HepG2 (cell line): ENCODE measurements around the gene RPTOR. TPM values are rescaled to one million over a fixed set of nuclear protein-coding genes. Genes with fewer than 3 reads are reported as not detected.

Experiments used
- ATAC-seq: fragments of 200-7000 bp; cut with Tn5 transposase; 3 replicates; pipeline ENCODE4 v1.9.1; 2020; ENCODE audit warnings: mild to moderate bottlenecking, moderate library complexity
- BruUV-seq: library from RNA; stranded (reverse); fragments of 400-500 nt; replicated peaks from 2 replicates; lab custom pipeline; 2021; lab: Mats Ljungman, UMichigan
- CTCF ChIA-PET: fragments of 300-600 bp; formaldehyde crosslinking; extraction: SDS; loops from one replicate; lab custom pipeline; 2021; ENCODE audit warnings: low total read pairs, inconsistent platforms, low intra/inter-chr PET ratio; lab: Yijun Ruan, JAX
- POLR2A ChIA-PET: fragments of 350-600 bp; sonication (Branson Sonifier 250); formaldehyde crosslinking; loops from one replicate; lab custom pipeline; 2020; ENCODE audit warnings: antibody characterized with exemption, inconsistent platforms; lab: Yijun Ruan, JAX
- DNase-seq: peaks from one replicate; pipeline ENCODE4 v3.0.0-alpha.2; 2015; ENCODE audit warnings: low spot score
- FAIRE-seq: peaks from 3 replicates; lab custom pipeline; 2011; peaks lifted over from hg19 to GRCh38; lab: Jason Lieb, UNC
- H2AFZ ChIP-seq: one replicate; pipeline ENCODE4 v1.6.1; 2011; ENCODE audit warnings: low read length, inconsistent platforms
- H3K27ac ChIP-seq: fragments of 300-600 bp; 3 replicates; pipeline ENCODE4 v1.8.0; 2011; ENCODE audit warnings: mixed run types, mild to moderate bottlenecking, mixed read lengths, low read length, inconsistent platforms; ENCODE audit not compliant: insufficient read depth; ENCODE audit errors: extremely low read length
- H3K27me3 ChIP-seq, 2 experiments: fragments of 200-600 bp in 1 of 2; 2 replicates in 1 of 2; 3 replicates in 1 of 2; pipeline versions ENCODE4 v1.6.0 to v1.8.0; 2011; ENCODE audit warnings: low read length in 2 of 2, mild to moderate bottlenecking in 2 of 2, moderate library complexity in 2 of 2, inconsistent platforms in 1 of 2; ENCODE audit not compliant: insufficient read depth in 2 of 2, control insufficient read depth in 1 of 2
- H3K36me3 ChIP-seq, 2 experiments: fragments of 200-600 bp in 1 of 2; replicated peaks in 1 of 2; 2 replicates in 1 of 2; 3 replicates in 1 of 2; pipeline versions ENCODE4 v1.5.1 to v1.8.0; 2011; ENCODE audit warnings: low read length in 2 of 2, inconsistent platforms in 1 of 2; ENCODE audit not compliant: insufficient read depth in 2 of 2, control insufficient read depth in 1 of 2
- H3K4me1 ChIP-seq: 2 replicates; pipeline ENCODE4 v1.5.1; 2012; ENCODE audit warnings: low read length, inconsistent platforms; ENCODE audit not compliant: insufficient read depth
- H3K4me2 ChIP-seq: 2 replicates; pipeline ENCODE4 v1.6.0; 2011; ENCODE audit warnings: low read depth, low read length, inconsistent platforms
- H3K4me3 ChIP-seq, 3 experiments: fragments of 200-600 bp in 1 of 3; sonication (generic), shearing (Covaris generic) in 1 of 3; replicated peaks in 1 of 3; 2 replicates each; pipeline ENCODE4 v1.5.1; 2011 to 2016; ENCODE audit warnings: low read length in 3 of 3, inconsistent platforms in 2 of 3, low read depth in 2 of 3, mild to moderate bottlenecking in 2 of 3, control low read depth in 1 of 3, mixed read lengths in 1 of 3; ENCODE audit not compliant: insufficient read depth in 1 of 3
- H3K79me2 ChIP-seq: one replicate; pipeline ENCODE4 v1.6.1; 2011; ENCODE audit warnings: low read length, inconsistent platforms; ENCODE audit not compliant: insufficient read depth
- H3K9ac ChIP-seq: 2 replicates; pipeline ENCODE4 v1.6.0; 2011; ENCODE audit warnings: mild to moderate bottlenecking, low read depth, low read length, inconsistent platforms; ENCODE audit not compliant: insufficient read depth
- H3K9me3 ChIP-seq: 2 replicates; pipeline ENCODE4 v1.5.1; 2012; ENCODE audit warnings: mild to moderate bottlenecking, low read length
- H4K20me1 ChIP-seq: 2 replicates; pipeline ENCODE4 v1.6.0; 2011; ENCODE audit warnings: inconsistent platforms, mild to moderate bottlenecking, low read length, moderate library complexity; ENCODE audit not compliant: insufficient read depth
- CHD2 ChIP-seq: IDR thresholded peaks from 2 replicates; pipeline ENCODE4 v1.6.1; 2011; ENCODE audit warnings: low read depth, low read length, improper control_type of control experiment
- JARID2 ChIP-seq: sonication (generic); formaldehyde crosslinking; IDR thresholded peaks from 2 replicates; pipeline ENCODE4 v1.8.1; 2023; ENCODE audit warnings: missing genetic modification reagents, inconsistent platforms; ENCODE audit not compliant: insufficient replicate concordance
- MXD4 ChIP-seq: IDR thresholded peaks from 2 replicates; pipeline ENCODE4 v1.6.1; 2016; ENCODE audit warnings: mild to moderate bottlenecking, missing biosample characterization, missing genetic modification reagents
- TP53 ChIP-seq: sonication (generic); formaldehyde crosslinking; conservative IDR thresholded peaks from 2 replicates; pipeline ENCODE4 v1.4.0; 2020; ENCODE audit warnings: missing genetic modification reagents
- ZNF17 ChIP-seq: sonication (generic); formaldehyde crosslinking; IDR thresholded peaks from 2 replicates; pipeline ENCODE4 v1.5.0; 2020; ENCODE audit warnings: mild to moderate bottlenecking, missing genetic modification reagents
- ZNF292 ChIP-seq: sonication (generic); formaldehyde crosslinking; IDR thresholded peaks from 2 replicates; pipeline ENCODE4 v1.8.1; 2022; ENCODE audit warnings: mild to moderate bottlenecking, low read depth, missing genetic modification reagents, borderline replicate concordance
- ZNF430 ChIP-seq: sonication (generic); formaldehyde crosslinking; IDR thresholded peaks from 2 replicates; pipeline ENCODE4 v1.9.0; 2021; ENCODE audit warnings: mild to moderate bottlenecking, missing genetic modification reagents
- ZNF547 ChIP-seq: sonication (generic); formaldehyde crosslinking; IDR thresholded peaks from 2 replicates; pipeline ENCODE4 v1.5.1; 2020; ENCODE audit warnings: mild to moderate bottlenecking, missing genetic modification reagents
- WGBS: methylation state at CpG from one replicate; pipeline ENCODE4 v1.1.6; 2017; ENCODE audit warnings: low lambda C conversion rate; 5-methylcytosine and 5-hydroxymethylcytosine counted together
- in situ Hi-C: cut with HindIII; loops from 2 replicates; pipeline ENCODE4 v1.10.0; 2017; ENCODE audit warnings: low pct_unique_long_range_greater_than_20kb; ENCODE audit not compliant: extremely low pct_ligation_motif_present
- intact Hi-C: fragments of 100-400 bp; cut with micrococcal nuclease; formaldehyde crosslinking; loops from one replicate; pipeline ENCODE4 v1.10.0; 2022; ENCODE audit not compliant: unreplicated experiment
- polyA plus RNA-seq, 8 experiments: library from polyadenylated mRNA; depleted of rRNA in 3 of 8; stranded (reverse) in 7 of 8; unstranded in 1 of 8; fragments of >200 nt; fragmentation: Illumina TruSeq in 4 of 8; extraction: Trizol in 4 of 8; gene quantifications; 2 replicates each; pipeline versions ENCODE4 v1.2.1 to v1.2.3, GENCODE V29; 2011 to 2016; ENCODE audit warnings: low read depth in 4 of 8, missing spikeins in 1 of 8, mixed read lengths in 1 of 8; ENCODE audit not compliant: insufficient read depth in 1 of 8
- total RNA-seq, 5 experiments: library from RNA; depleted of rRNA; stranded (reverse); fragments of >200 nt; fragmentation: Illumina TruSeq; extraction: Trizol; gene quantifications; 2 replicates each; pipeline ENCODE4 v1.2.3, GENCODE V29; 2016; ENCODE audit warnings: low read depth in 1 of 5
- TF ChIP-seq, protein P1 (sequence below): sonication (generic); formaldehyde crosslinking; IDR thresholded peaks from 2 replicates; pipeline ENCODE4 v1.9.0; 2022; ENCODE audit warnings: missing genetic modification reagents, mild to moderate bottlenecking, borderline replicate concordance
- TF ChIP-seq, protein P2 (sequence below): conservative IDR thresholded peaks from 2 replicates; pipeline ENCODE4 v1.6.1; 2018; ENCODE audit warnings: missing genetic modification reagents
- TF ChIP-seq, protein P3 (sequence below): sonication (generic); formaldehyde crosslinking; IDR thresholded peaks from 2 replicates; pipeline ENCODE4 v1.4.0; 2020; ENCODE audit warnings: low read depth, mild to moderate bottlenecking, missing genetic modification reagents
- TF ChIP-seq, protein P4 (sequence below): sonication (generic); formaldehyde crosslinking; IDR thresholded peaks from 2 replicates; pipeline ENCODE4 v1.8.1; 2023; ENCODE audit warnings: missing genetic modification reagents, mild to moderate bottlenecking, borderline replicate concordance
- TF ChIP-seq, protein P5 (sequence below): sonication (generic); formaldehyde crosslinking; IDR thresholded peaks from 2 replicates; pipeline ENCODE4 v1.4.0; 2020; ENCODE audit warnings: missing genetic modification reagents

The RPTOR gene
- total and polyA plus RNA-seq, 2 of the 13 experiments (the other 11 are each of a cell fraction or from before 2014, with no cell fraction given), result 6.6 to 25.3 TPM

DNA sequence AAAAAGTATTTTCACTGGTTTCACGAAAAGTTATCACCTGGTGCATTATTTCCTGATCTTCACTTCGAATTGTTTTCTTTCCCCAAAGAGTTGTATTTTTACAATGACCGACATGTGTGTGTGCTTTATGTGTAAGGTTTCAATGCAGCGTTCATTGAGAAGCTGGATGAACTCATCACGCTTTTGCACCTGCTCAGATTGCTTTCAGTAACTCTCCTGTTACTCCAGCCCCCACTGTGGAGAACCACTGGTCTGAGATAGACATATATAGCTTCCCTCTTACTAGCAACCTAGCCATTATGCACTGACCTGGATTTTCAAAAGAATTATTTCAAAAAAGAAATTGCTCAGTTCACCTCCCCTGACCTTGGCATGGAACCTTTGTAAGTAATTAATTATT, 268.7 kb downstream of the RPTOR start:
- no peak for FAIRE-seq

DNA sequence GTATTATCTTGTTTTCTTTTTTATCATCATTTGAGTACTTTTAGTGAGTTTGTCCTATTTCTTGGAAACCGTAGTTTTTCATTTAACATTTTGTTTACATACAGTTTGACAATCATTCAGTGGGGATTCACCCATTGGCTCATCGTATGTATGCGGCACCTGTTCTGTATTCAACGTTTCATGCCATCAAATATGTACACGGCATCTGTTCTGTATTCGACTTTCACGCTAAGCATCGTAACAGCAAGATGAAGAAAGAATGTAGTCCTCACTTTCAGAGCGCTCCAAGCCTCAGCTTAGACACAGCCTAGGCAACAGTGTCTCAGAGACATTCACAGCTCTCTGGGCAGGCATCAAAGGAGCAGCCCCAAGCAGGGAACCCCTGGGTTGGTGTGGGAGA, 269.9 kb downstream of the RPTOR start:
- BruUV-seq, result no TSS peak
- H3K79me2 ChIP-seq, result no peaks in the 10 kb centered on the region
- H2AFZ ChIP-seq, result no peak overlapping the region
- WGBS, result 99% methylated on average over 9 of the region's 9 CpGs
- no peaks in the 10 kb centered on the region for H3K27me3 ChIP-seq
- FAIRE-seq (no peak), ATAC-seq (no peak), DNase-seq (no peak)
- POLR2A ChIA-PET, result no interaction called here
- H3K9ac ChIP-seq, result no peak overlapping the region
- intact Hi-C loops (no loop called here), in situ Hi-C loops (no loop called here)
- no peak overlapping the region for H3K4me2 ChIP-seq
- H3K9me3 ChIP-seq, result no peaks in the 10 kb centered on the region
- no peak overlapping the region for H3K27ac ChIP-seq
- H3K36me3 ChIP-seq, result peaks cover 5 to 23% of the 10 kb centered on the region in 2 experiments; a peak in 3 of 5 replicates
- H3K4me1 ChIP-seq, result peaks cover 4% of the 10 kb centered on the region; the same call in 1 of the 2 replicates
- H4K20me1 ChIP-seq, result no peaks in the 10 kb centered on the region
- no peak overlapping the region for H3K4me3 ChIP-seq
- CTCF ChIA-PET, result no interaction called here
- TF ChIP-seq, protein P1, sequence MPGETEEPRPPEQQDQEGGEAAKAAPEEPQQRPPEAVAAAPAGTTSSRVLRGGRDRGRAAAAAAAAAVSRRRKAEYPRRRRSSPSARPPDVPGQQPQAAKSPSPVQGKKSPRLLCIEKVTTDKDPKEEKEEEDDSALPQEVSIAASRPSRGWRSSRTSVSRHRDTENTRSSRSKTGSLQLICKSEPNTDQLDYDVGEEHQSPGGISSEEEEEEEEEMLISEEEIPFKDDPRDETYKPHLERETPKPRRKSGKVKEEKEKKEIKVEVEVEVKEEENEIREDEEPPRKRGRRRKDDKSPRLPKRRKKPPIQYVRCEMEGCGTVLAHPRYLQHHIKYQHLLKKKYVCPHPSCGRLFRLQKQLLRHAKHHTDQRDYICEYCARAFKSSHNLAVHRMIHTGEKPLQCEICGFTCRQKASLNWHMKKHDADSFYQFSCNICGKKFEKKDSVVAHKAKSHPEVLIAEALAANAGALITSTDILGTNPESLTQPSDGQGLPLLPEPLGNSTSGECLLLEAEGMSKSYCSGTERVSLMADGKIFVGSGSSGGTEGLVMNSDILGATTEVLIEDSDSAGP (CRISPR knock-in tag), result no peak
- TF ChIP-seq JARID2 (CRISPR knock-in tag) (no peak), TP53 (CRISPR knock-in tag) (no peak), ZNF292 (CRISPR knock-in tag) (no peak), ZNF547 (CRISPR knock-in tag) (no peak), ZNF17 (CRISPR knock-in tag) (no peak)
- TF ChIP-seq, protein P2, sequence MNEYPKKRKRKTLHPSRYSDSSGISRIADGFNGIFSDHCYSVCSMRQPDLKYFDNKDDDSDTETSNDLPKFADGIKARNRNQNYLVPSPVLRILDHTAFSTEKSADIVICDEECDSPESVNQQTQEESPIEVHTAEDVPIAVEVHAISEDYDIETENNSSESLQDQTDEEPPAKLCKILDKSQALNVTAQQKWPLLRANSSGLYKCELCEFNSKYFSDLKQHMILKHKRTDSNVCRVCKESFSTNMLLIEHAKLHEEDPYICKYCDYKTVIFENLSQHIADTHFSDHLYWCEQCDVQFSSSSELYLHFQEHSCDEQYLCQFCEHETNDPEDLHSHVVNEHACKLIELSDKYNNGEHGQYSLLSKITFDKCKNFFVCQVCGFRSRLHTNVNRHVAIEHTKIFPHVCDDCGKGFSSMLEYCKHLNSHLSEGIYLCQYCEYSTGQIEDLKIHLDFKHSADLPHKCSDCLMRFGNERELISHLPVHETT, result no peak
- TF ChIP-seq, protein P3, sequence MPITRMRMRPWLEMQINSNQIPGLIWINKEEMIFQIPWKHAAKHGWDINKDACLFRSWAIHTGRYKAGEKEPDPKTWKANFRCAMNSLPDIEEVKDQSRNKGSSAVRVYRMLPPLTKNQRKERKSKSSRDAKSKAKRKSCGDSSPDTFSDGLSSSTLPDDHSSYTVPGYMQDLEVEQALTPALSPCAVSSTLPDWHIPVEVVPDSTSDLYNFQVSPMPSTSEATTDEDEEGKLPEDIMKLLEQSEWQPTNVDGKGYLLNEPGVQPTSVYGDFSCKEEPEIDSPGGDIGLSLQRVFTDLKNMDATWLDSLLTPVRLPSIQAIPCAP, result no peak
- TF ChIP-seq, protein P4, sequence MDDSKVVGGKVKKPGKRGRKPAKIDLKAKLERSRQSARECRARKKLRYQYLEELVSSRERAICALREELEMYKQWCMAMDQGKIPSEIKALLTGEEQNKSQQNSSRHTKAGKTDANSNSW (CRISPR knock-in tag), result no peak

More for the DNA sequence above, 268.7 kb downstream of the RPTOR start:
- POLR2A ChIA-PET, result no interaction called here
- intact Hi-C loops (no loop called here), in situ Hi-C loops (no loop called here)
- H4K20me1 ChIP-seq, result no peaks in the 10 kb centered on the region
- no peak overlapping the region for H2AFZ ChIP-seq
- no peaks in the 10 kb centered on the region for H3K4me1 ChIP-seq
- TF ChIP-seq, protein P5, sequence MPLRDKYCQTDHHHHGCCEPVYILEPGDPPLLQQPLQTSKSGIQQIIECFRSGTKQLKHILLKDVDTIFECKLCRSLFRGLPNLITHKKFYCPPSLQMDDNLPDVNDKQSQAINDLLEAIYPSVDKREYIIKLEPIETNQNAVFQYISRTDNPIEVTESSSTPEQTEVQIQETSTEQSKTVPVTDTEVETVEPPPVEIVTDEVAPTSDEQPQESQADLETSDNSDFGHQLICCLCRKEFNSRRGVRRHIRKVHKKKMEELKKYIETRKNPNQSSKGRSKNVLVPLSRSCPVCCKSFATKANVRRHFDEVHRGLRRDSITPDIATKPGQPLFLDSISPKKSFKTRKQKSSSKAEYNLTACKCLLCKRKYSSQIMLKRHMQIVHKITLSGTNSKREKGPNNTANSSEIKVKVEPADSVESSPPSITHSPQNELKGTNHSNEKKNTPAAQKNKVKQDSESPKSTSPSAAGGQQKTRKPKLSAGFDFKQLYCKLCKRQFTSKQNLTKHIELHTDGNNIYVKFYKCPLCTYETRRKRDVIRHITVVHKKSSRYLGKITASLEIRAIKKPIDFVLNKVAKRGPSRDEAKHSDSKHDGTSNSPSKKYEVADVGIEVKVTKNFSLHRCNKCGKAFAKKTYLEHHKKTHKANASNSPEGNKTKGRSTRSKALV (CRISPR knock-in tag), result no peak
- TF ChIP-seq MXD4 (CRISPR knock-in tag) (no peak), CHD2 (no peak), ZNF430 (CRISPR knock-in tag) (no peak)
- H3K79me2 ChIP-seq, result no peaks in the 10 kb centered on the region
- H3K9me3 ChIP-seq, result no peaks in the 10 kb centered on the region
- DNase-seq (no peak), ATAC-seq (no peak)
- H3K4me3 ChIP-seq, result no peak overlapping the region
- H3K9ac ChIP-seq, result no peak overlapping the region
- no TSS peak for BruUV-seq
- 95% methylated on average over 5 of the region's 5 CpGs for WGBS
- H3K4me2 ChIP-seq, result no peak overlapping the region
- no peaks in the 10 kb centered on the region for H3K27me3 ChIP-seq
- no peak overlapping the region for H3K27ac ChIP-seq
- H3K36me3 ChIP-seq, result peaks cover 8 to 23% of the 10 kb centered on the region in 2 experiments; a peak in 3 of 5 replicates
- CTCF ChIA-PET, result no interaction called here
